A549 (cell line): Measurements from ENCODE around the gene POC1B. TPM values are rescaled to one million over a fixed set of nuclear protein-coding genes. Genes with fewer than 3 reads are reported as not detected.

ENCODE experiments used
- ATAC-seq, 2 experiments: fragments of 200-7000 bp in 1 of 2; fragments of >200 bp in 1 of 2; cut with Nextera tagmentation in 1 of 2; cut with Tn5 transposase in 1 of 2; 3 replicates each; pipeline versions ENCODE4 v1.8.0 to v1.9.1; 2018 to 2020; ENCODE audit warnings: mild to moderate bottlenecking in 1 of 2, moderate library complexity in 1 of 2
- CTCF ChIA-PET: fragments of 300-600 bp; sonication (Branson Sonifier 250); formaldehyde crosslinking; extraction: SDS; loops from one replicate; lab custom pipeline; 2021; ENCODE audit warnings: antibody characterized with exemption, inconsistent platforms; lab: Yijun Ruan, JAX
- POLR2A ChIA-PET: fragments of 350-600 bp; formaldehyde crosslinking; extraction: SDS; loops from one replicate; lab custom pipeline; 2021; ENCODE audit warnings: antibody characterized with exemption, inconsistent platforms; lab: Yijun Ruan, JAX
- DNase-seq, 2 experiments: peaks; one replicate each; pipeline versions ENCODE4 v3.0.0 to v3.0.0-alpha.2; 2011 to 2016; ENCODE audit warnings: low read depth in 1 of 2, low spot score in 1 of 2
- FAIRE-seq: peaks from 2 replicates; lab custom pipeline; 2011; peaks lifted over from hg19 to GRCh38; lab: Jason Lieb, UNC
- H3K27ac ChIP-seq, 2 experiments: fragments of >200 bp; sonication (Bioruptor Twin); formaldehyde crosslinking; 3 replicates each; pipeline ENCODE4 v1.5.1; 2016 to 2017
- H3K4me1 ChIP-seq: fragments of >200 bp; sonication (Bioruptor Twin); formaldehyde crosslinking; 3 replicates; pipeline ENCODE4 v1.6.1; 2016
- H3K4me2 ChIP-seq: fragments of >200 bp; sonication (Bioruptor Twin); formaldehyde crosslinking; 3 replicates; pipeline ENCODE4 v1.6.1; 2016
- H3K4me3 ChIP-seq: fragments of >200 bp; sonication (Bioruptor Twin); formaldehyde crosslinking; 3 replicates; pipeline ENCODE4 v1.5.1; 2016
- H3K9me3 ChIP-seq: fragments of >200 bp; sonication (Bioruptor Twin); formaldehyde crosslinking; 3 replicates; pipeline ENCODE4 v1.6.1; 2016
- BHLHE40 ChIP-seq: IDR thresholded peaks from 2 replicates; pipeline ENCODE4 v1.6.1; 2012; ENCODE audit warnings: low read depth, low read length, inconsistent platforms
- CBX8 ChIP-seq: fragments of 200-600 bp; sonication (generic); IDR thresholded peaks from 2 replicates; pipeline ENCODE4 v1.6.1; 2016
- HDAC2 ChIP-seq: fragments of 200-600 bp; sonication (generic); IDR thresholded peaks from 2 replicates; pipeline ENCODE4 v1.6.1; 2016
- JUNB ChIP-seq: fragments of >200 bp; sonication (Bioruptor Twin); formaldehyde crosslinking; IDR thresholded peaks from 2 replicates; pipeline ENCODE4 v1.6.1; 2016
- KDM1A ChIP-seq: fragments of 200-600 bp; sonication (generic); IDR thresholded peaks from 2 replicates; pipeline ENCODE4 v1.6.1; 2016; ENCODE audit warnings: low read depth, mild to moderate bottlenecking
- RCOR1 ChIP-seq: fragments of 150-350 bp; IDR thresholded peaks from 2 replicates; pipeline ENCODE4 v1.6.1; 2014; ENCODE audit warnings: antibody characterized with exemption, low read length, low read depth
- RNF2 ChIP-seq: fragments of 200-600 bp; sonication (generic); IDR thresholded peaks from 2 replicates; pipeline ENCODE4 v1.6.1; 2016; ENCODE audit warnings: low read depth, mild to moderate bottlenecking, antibody characterized with exemption, moderate library complexity, borderline replicate concordance
- SMC3 ChIP-seq: fragments of >200 bp; sonication (Bioruptor Twin); formaldehyde crosslinking; IDR thresholded peaks from 3 replicates; pipeline ENCODE4 v1.6.1; 2018; ENCODE audit warnings: inconsistent platforms
- ZNF302 ChIP-seq: fragments of 250-450 bp; sonication (Bioruptor Pico); IDR thresholded peaks from 2 replicates; pipeline ENCODE4 v1.9.0; 2021; ENCODE audit warnings: inconsistent platforms, mild to moderate bottlenecking, moderate library complexity
- WGBS: methylation state at CpG from one replicate; pipeline ENCODE4 v1.1.6; 2017; ENCODE audit errors: missing lambda C conversion rate; 5-methylcytosine and 5-hydroxymethylcytosine counted together
- polyA plus RNA-seq, 4 experiments: library from polyadenylated mRNA; depleted of rRNA in 3 of 4; stranded (reverse); fragments of >200 nt; fragmentation: RNase III in 1 of 4; extraction: RNeasy Plus Mini Kit Qiagen cat#74134 plus additional on column Dnase treatment in 1 of 4; gene quantifications; 2 replicates in 3 of 4; 3 replicates in 1 of 4; pipeline ENCODE4 v1.2.3, GENCODE V29; 2011 to 2017
- small RNA-seq, 6 experiments: library from RNA; depleted of rRNA; stranded (forward); fragments of <200 nt; gene quantifications; one replicate each; pipeline ENCODE3, GENCODE V24; 2012

The POC1B gene
- polyA plus RNA-seq, 2 of the 4 experiments (the other 2 are of a cell fraction) = 10.8 to 38.6 TPM

- ATAC-seq (no peak), DNase-seq (no peak), FAIRE-seq (no peak)
- H3K4me2 ChIP-seq = no peak overlapping the region
- H3K4me3 ChIP-seq = no peak overlapping the region
- H3K4me1 ChIP-seq = 0 out of 3 replicates have a peak, but pooled peaks cover 4% of the 10 kb centered on the region
- POLR2A ChIA-PET = no interaction called here
- no peaks in the 10 kb centered on the region for H3K9me3 ChIP-seq
- WGBS = 75% methylated on average over 3 of the region's 3 CpGs
- TF ChIP-seq SMC3 (no peak), RCOR1 (no peak), RNF2 (no peak), KDM1A (no peak), HDAC2 (no peak), CBX8 (no peak), BHLHE40 (no peak), JUNB (no peak), ZNF302 (CRISPR knock-in tag) (no peak)
- no peak overlapping the region for H3K27ac ChIP-seq
- CTCF ChIA-PET = no interaction called here
Measured at GRCh38 chr12:89370421-89370831, 155.4 kb downstream of the POC1B start.

Small RNA genes lying within 50 kb of the gene (small RNA-seq; reads per million reads assigned to genes)
- 0 reads per million in 6 experiments for gene AC025034.2
- gene POC1B-GALNT4 = 0 to 2.1 (median 0) reads per million in 6 experiments

Other genes with a start within 250 kb of the POC1B start
- gene DUSP6, start 173.5 kb downstream of the POC1B start, polyA plus RNA-seq (2011; rRNA removed) = 27.0 and 31.4 TPM in 2 replicates
- gene DUSP6, start 173.5 kb downstream of the POC1B start, polyA plus RNA-seq (2017; fragmentation: RNase III; extraction: RNeasy Plus Mini Kit Qiagen cat#74134 plus additional on column Dnase treatment) = 2.5 to 3.8 TPM (median 3.5 TPM) in 3 replicates
- gene GALNT4, start 1.3 kb downstream of the POC1B start, polyA plus RNA-seq (2011; rRNA removed) = 12.6 and 14.3 TPM in 2 replicates
- gene GALNT4, start 1.3 kb downstream of the POC1B start, polyA plus RNA-seq (2017; fragmentation: RNase III; extraction: RNeasy Plus Mini Kit Qiagen cat#74134 plus additional on column Dnase treatment) = 3.8 to 5.9 TPM (median 5.5 TPM) in 3 replicates
- 132 and 142 TPM in 2 replicates for gene ATP2B1, start 182.8 kb upstream of the POC1B start, polyA plus RNA-seq (2011; rRNA removed)
- 52.7 to 56.2 TPM (median 56.0 TPM) in 3 replicates for gene ATP2B1, start 182.8 kb upstream of the POC1B start, polyA plus RNA-seq (2017; fragmentation: RNase III; extraction: RNeasy Plus Mini Kit Qiagen cat#74134 plus additional on column Dnase treatment)